DND-41 (cell line): Measurements from ENCODE around the gene CHRM5.

Experiments used
- ATAC-seq: fragments of 200-7000 bp; cut with Tn5 transposase; 3 replicates; pipeline ENCODE4 v1.9.1; 2021; ENCODE audit warnings: low read depth; ENCODE audit not compliant: insufficient read depth
- DNase-seq: peaks from one replicate; pipeline ENCODE4 v3.0.0-alpha.2; 2020
- H2AFZ ChIP-seq: 2 replicates; pipeline ENCODE4 v1.6.0; 2012; ENCODE audit warnings: low read depth, low read length
- H3K27ac ChIP-seq: 2 replicates; pipeline ENCODE4 v1.5.1; 2012; ENCODE audit warnings: low read length, inconsistent platforms
- H3K27me3 ChIP-seq: fragments of 200-600 bp; sonication (generic); 2 replicates; pipeline ENCODE4 v1.6.0; 2012; ENCODE audit warnings: low read length, mild to moderate bottlenecking, inconsistent platforms; ENCODE audit not compliant: insufficient read depth, poor library complexity
- H3K36me3 ChIP-seq: 2 replicates; pipeline ENCODE4 v1.5.1; 2012; ENCODE audit warnings: low read length, inconsistent platforms; ENCODE audit not compliant: insufficient read depth
- H3K4me1 ChIP-seq: 2 replicates; pipeline ENCODE4 v1.5.1; 2012; ENCODE audit warnings: mild to moderate bottlenecking, low read length; ENCODE audit not compliant: insufficient read depth
- H3K4me2 ChIP-seq: 2 replicates; pipeline ENCODE4 v1.6.0; 2012; ENCODE audit warnings: mild to moderate bottlenecking, moderate library complexity, low read length, inconsistent platforms; ENCODE audit not compliant: insufficient read depth
- H3K4me3 ChIP-seq, 2 experiments: fragments of 200-600 bp in 1 of 2; shearing (Covaris generic) in 1 of 2; 2 replicates each; pipeline ENCODE4 v1.5.1; 2012 to 2016; ENCODE audit warnings: inconsistent platforms in 2 of 2, low read length in 2 of 2, mild to moderate bottlenecking in 2 of 2, low read depth in 1 of 2, moderate library complexity in 1 of 2
- H3K79me2 ChIP-seq: 2 replicates; pipeline ENCODE4 v1.6.0; 2012; ENCODE audit warnings: low read length, inconsistent platforms; ENCODE audit not compliant: insufficient read depth
- H3K9ac ChIP-seq: 2 replicates; pipeline ENCODE4 v1.6.0; 2012; ENCODE audit warnings: low read depth, mild to moderate bottlenecking, inconsistent platforms, low read length, moderate library complexity
- H3K9me3 ChIP-seq: 2 replicates; pipeline ENCODE4 v1.5.1; 2012; ENCODE audit warnings: low read length, moderate library complexity, mild to moderate bottlenecking, inconsistent platforms; ENCODE audit not compliant: insufficient read depth, severe bottlenecking
- H4K20me1 ChIP-seq: 2 replicates; pipeline ENCODE4 v1.6.0; 2012; ENCODE audit warnings: low read length; ENCODE audit not compliant: insufficient read depth
- EZH2 ChIP-seq: IDR thresholded peaks from 3 replicates; pipeline ENCODE4 v1.6.1; 2012; ENCODE audit warnings: borderline replicate concordance, low read depth, mild to moderate bottlenecking, moderate library complexity, low read length, inconsistent platforms; ENCODE audit not compliant: severe bottlenecking
- TF ChIP-seq, protein P1 (sequence below): IDR thresholded peaks from 2 replicates; pipeline ENCODE4 v1.5.1; 2012; ENCODE audit warnings: borderline replicate concordance, low read length, moderate library complexity, mild to moderate bottlenecking; ENCODE audit not compliant: poor library complexity, severe bottlenecking; ENCODE audit errors: extremely low read depth

Gene CHRM5

DNA sequence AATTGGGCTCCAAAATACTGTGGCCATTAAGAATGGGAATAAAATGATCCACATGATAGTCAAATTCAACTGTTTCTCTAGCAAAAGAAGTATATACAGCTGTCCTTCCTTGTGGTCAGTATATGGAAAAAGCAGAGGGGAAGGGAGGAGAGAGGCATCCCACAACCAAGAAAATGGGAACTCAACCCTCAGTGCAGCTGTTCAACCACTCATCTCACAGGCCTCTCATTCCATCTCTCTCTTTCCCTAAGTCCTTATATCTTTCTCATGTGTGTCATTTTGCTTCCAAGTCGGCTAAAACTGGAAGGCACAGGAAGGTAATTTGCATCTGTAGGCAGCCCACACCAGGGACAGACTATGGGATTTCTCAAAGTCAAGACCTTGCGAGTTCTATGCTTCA is 43.2 kb downstream of the CHRM5 start:
- Histone ChIP-seq H3K27me3 (no peaks in the 10 kb centered on the region), H4K20me1 (no peaks in the 10 kb centered on the region), H3K4me3 (no peak overlapping the region), H2AFZ (no peak overlapping the region), H3K9ac (no peak overlapping the region), H3K36me3 (no peaks in the 10 kb centered on the region), H3K27ac (no peak overlapping the region), H3K4me2 (no peak overlapping the region), H3K4me1 (no peaks in the 10 kb centered on the region), H3K9me3 (no peaks in the 10 kb centered on the region), H3K79me2 (no peaks in the 10 kb centered on the region)
- DNase-seq, result no peak
- TF ChIP-seq, protein P1, sequence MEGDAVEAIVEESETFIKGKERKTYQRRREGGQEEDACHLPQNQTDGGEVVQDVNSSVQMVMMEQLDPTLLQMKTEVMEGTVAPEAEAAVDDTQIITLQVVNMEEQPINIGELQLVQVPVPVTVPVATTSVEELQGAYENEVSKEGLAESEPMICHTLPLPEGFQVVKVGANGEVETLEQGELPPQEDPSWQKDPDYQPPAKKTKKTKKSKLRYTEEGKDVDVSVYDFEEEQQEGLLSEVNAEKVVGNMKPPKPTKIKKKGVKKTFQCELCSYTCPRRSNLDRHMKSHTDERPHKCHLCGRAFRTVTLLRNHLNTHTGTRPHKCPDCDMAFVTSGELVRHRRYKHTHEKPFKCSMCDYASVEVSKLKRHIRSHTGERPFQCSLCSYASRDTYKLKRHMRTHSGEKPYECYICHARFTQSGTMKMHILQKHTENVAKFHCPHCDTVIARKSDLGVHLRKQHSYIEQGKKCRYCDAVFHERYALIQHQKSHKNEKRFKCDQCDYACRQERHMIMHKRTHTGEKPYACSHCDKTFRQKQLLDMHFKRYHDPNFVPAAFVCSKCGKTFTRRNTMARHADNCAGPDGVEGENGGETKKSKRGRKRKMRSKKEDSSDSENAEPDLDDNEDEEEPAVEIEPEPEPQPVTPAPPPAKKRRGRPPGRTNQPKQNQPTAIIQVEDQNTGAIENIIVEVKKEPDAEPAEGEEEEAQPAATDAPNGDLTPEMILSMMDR, result no peak
- no peak for TF ChIP-seq EZH2
- no peak for ATAC-seq

DNA sequence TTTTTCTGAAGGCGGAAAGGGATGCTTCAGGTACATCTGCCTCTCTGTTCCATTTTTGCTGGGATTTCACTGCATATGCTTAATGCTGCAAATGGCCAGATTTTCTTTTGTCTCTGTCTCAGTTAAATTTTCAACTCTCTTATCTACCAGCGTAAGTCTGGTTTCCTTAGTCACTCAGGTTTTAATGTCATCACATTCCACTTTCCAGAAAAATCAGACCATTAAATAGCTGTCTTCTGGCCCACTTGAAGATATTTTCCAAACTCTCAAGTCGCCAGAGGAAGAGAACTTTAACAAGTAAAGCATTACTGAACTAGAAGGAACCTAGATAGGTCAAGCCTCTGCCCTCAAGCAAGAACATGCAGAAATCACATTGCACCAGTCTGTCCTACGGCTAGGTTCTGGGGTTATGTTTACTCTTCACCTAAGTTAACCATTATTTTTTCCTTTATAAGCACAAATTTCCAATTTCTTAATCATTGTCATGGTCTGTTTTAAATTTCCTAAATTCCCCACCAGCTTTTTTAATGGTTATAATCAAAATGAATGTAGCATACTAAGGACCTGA is 44.2 kb downstream of the CHRM5 start:
- no peaks in the 10 kb centered on the region for H3K4me1 ChIP-seq
- ATAC-seq (no peak), DNase-seq (no peak)
- no peaks in the 10 kb centered on the region for H3K36me3 ChIP-seq
- no peak overlapping the region for H2AFZ ChIP-seq
- H3K9me3 ChIP-seq, result no peaks in the 10 kb centered on the region
- no peak overlapping the region for H3K4me2 ChIP-seq
- no peaks in the 10 kb centered on the region for H3K27me3 ChIP-seq
- H3K79me2 ChIP-seq, result no peaks in the 10 kb centered on the region
- TF ChIP-seq, protein P1, result no peak
- TF ChIP-seq EZH2, result no peak
- H4K20me1 ChIP-seq, result no peaks in the 10 kb centered on the region
- H3K9ac ChIP-seq, result no peak overlapping the region
- no peak overlapping the region for H3K4me3 ChIP-seq
- no peak overlapping the region for H3K27ac ChIP-seq

DNA sequence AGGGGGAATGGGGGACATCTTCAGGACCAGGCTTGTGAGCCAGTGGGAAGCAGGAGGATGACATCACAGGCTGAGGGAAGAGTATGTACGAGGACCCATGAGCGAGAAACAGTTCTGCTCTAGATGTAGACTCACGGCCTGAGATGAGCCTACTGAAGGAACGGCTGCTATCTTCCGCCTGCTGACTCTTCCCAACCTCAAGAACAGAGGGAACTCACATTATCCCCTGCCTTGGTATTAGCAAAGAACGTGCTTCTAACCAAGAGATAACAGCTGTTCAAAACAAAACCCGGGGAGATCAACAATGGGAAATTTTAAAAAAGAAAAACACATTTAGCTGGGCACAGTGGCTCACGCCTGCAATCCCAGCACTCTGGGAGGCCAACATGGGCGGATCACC is 45.4 kb downstream of the CHRM5 start:
- Histone ChIP-seq H3K36me3 (no peaks in the 10 kb centered on the region), H3K9ac (no peak overlapping the region), H3K79me2 (no peaks in the 10 kb centered on the region), H3K4me1 (no peaks in the 10 kb centered on the region), H2AFZ (no peak overlapping the region), H3K27ac (no peak overlapping the region), H3K4me3 (no peak overlapping the region), H3K9me3 (no peaks in the 10 kb centered on the region), H4K20me1 (no peaks in the 10 kb centered on the region), H3K27me3 (no peaks in the 10 kb centered on the region), H3K4me2 (no peak overlapping the region)
- DNase-seq, result no peak
- TF ChIP-seq, protein P1, result no peak
- no peak for TF ChIP-seq EZH2
- no peak for ATAC-seq

DNA sequence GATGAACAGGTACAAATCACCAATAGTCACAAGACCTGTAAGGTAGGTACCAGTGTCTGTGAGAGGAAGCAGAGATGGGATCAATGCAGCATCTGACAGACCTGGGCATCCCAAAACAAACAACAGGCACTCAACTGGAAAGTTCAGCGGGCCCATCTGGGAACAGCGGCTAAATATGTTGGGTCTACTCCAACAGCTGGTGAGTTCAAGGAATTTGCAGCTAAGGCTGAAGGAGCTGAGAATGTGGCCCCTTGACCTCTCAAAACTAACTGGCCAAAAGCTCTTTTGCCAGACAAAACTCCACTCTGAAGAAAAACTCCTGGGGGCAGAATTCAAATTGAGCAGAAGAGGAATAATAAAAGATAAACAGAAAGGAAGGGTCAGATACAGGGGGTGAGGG is 46.3 kb downstream of the CHRM5 start:
- TF ChIP-seq, protein P1, result no peak
- no peak for TF ChIP-seq EZH2
- Histone ChIP-seq H3K4me3 (no peak overlapping the region), H3K4me1 (no peaks in the 10 kb centered on the region), H3K9ac (no peak overlapping the region), H3K4me2 (no peak overlapping the region), H3K27me3 (no peaks in the 10 kb centered on the region), H3K36me3 (no peaks in the 10 kb centered on the region), H4K20me1 (no peaks in the 10 kb centered on the region), H3K9me3 (no peaks in the 10 kb centered on the region), H3K27ac (no peak overlapping the region), H3K79me2 (no peaks in the 10 kb centered on the region), H2AFZ (no peak overlapping the region)
- ATAC-seq, result no peak
- no peak for DNase-seq
